Smooth muscle cell of the coronary artery (primary cell): ENCODE data around the gene CIB2. TPM values are rescaled to one million over a fixed set of nuclear protein-coding genes. Genes with fewer than 3 reads are reported as not detected.

Experiments used
- total RNA-seq: library from RNA; depleted of rRNA; stranded (reverse); fragments of >200 nt; gene quantifications from 2 replicates; pipeline ENCODE4 v1.2.3, GENCODE V29; 2014; ENCODE audit warnings: low replicate concordance

CIB2 gene
- 1.4 and 3.2 TPM in 2 replicates for total RNA-seq

GRCh38 chr15:78131295-78132061, at the start of gene CIB2:
Gene CIB2 (minus strand): TSS chr15:78131445. CDS start chr15:78131215, 230 bp downstream.

GRCh38 chr15:78149068-78149804, 18.0 kb upstream of the CIB2 start, which contains the start of gene IDH3A:
Gene IDH3A (plus strand): TSS chr15:78149362. CDS start chr15:78149404, 42 bp downstream.

GRCh38 chr15:78092261-78093041, 38.8 kb downstream of the CIB2 start, which contains the start of gene SH2D7:
Gene SH2D7 (plus strand): TSS chr15:78092561. CDS start chr15:78092585, 24 bp downstream.

GRCh38 chr15:78077053-78077870, 54.0 kb downstream of the CIB2 start, which contains the start of gene TBC1D2B:
Gene TBC1D2B (minus strand): TSS chr15:78077711. CDS start chr15:78077652, 59 bp downstream.

Other genes with a start within 250 kb of the CIB2 start
- 40.8 and 56.2 TPM in 2 replicates for gene TBC1D2B, start 53.7 kb downstream of the CIB2 start, total RNA-seq
- gene SH2D7, start 38.9 kb downstream of the CIB2 start, total RNA-seq, result not detected in 2 replicates
- gene IDH3A, start 17.9 kb upstream of the CIB2 start, total RNA-seq, result 20.8 and 33.9 TPM in 2 replicates
- gene ACSBG1, start 103.1 kb upstream of the CIB2 start, total RNA-seq, result under 0.01 TPM in 1 of 2 replicates, not detected in the other
- 0.75 and 3.2 TPM in 2 replicates for gene DNAJA4, start 133.1 kb upstream of the CIB2 start, total RNA-seq
- 69.5 and 94.6 TPM in 2 replicates for gene SKIC8, start 168.2 kb upstream of the CIB2 start, total RNA-seq
- not detected in 2 replicates for gene CRABP1, start 208.9 kb upstream of the CIB2 start, total RNA-seq